Ovary (tissue), 3 donors: ENCODE results near the gene DPYSL5.

Source experiments
- EP300 ChIP-seq: sonication (generic); formaldehyde crosslinking; IDR thresholded peaks from one replicate; pipeline ENCODE4 v1.6.1; 2017; ENCODE audit warnings: antibody characterized with exemption
- POLR2A ChIP-seq: fragments of 450-650 bp; IDR thresholded peaks from one replicate; pipeline ENCODE4 v1.6.1; 2017; ENCODE audit warnings: antibody characterized with exemption, mild to moderate bottlenecking, moderate library complexity
- TF ChIP-seq, protein P1 (sequence below), 3 donors: fragments of 450-650 bp in 2 of 3; fragments of 200-600 bp in 1 of 3; IDR thresholded peaks; one replicate each; pipeline versions ENCODE4 v1.5.1 to v1.8.0; 2016 to 2022; ENCODE audit warnings: antibody characterized with exemption in 3 of 3, mild to moderate bottlenecking in 1 of 3
- donor health status: DM: no; HTN: no; CAD: no.

DNA sequence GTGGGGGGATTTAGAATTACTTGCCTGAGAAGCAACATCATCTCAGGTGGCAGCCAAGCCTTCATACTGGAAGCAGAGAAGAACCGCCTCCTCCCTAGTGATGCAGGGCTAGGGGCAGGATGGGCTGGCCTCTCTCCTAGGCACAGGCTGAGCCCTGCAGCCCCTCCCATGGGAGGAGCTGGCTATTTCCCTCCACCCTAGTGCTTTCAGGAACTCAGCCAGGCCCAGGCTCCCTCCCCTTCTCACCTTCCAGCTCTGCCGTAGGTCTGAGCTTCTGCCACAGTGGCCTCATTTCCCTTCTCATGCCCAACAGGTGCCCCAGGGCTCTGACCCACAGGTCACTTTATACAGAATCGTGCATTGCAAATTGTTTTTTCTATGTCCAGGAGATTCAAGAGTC is 31.0 kb upstream of the DPYSL5 start:
- TF ChIP-seq, protein P1, sequence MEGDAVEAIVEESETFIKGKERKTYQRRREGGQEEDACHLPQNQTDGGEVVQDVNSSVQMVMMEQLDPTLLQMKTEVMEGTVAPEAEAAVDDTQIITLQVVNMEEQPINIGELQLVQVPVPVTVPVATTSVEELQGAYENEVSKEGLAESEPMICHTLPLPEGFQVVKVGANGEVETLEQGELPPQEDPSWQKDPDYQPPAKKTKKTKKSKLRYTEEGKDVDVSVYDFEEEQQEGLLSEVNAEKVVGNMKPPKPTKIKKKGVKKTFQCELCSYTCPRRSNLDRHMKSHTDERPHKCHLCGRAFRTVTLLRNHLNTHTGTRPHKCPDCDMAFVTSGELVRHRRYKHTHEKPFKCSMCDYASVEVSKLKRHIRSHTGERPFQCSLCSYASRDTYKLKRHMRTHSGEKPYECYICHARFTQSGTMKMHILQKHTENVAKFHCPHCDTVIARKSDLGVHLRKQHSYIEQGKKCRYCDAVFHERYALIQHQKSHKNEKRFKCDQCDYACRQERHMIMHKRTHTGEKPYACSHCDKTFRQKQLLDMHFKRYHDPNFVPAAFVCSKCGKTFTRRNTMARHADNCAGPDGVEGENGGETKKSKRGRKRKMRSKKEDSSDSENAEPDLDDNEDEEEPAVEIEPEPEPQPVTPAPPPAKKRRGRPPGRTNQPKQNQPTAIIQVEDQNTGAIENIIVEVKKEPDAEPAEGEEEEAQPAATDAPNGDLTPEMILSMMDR (IDR thresholded peaks at IDR 0.05) = no peak
- TF ChIP-seq EP300 (no peak), POLR2A (no peak)
